ENCODE data around the gene HVCN1. TPM values are rescaled to one million over a fixed set of nuclear protein-coding genes. Genes with fewer than 3 reads are reported as not detected.

Gene HVCN1
- total and polyA plus RNA-seq, 10 donors: 46.9 to 114 (median 69.0) TPM

DNA sequence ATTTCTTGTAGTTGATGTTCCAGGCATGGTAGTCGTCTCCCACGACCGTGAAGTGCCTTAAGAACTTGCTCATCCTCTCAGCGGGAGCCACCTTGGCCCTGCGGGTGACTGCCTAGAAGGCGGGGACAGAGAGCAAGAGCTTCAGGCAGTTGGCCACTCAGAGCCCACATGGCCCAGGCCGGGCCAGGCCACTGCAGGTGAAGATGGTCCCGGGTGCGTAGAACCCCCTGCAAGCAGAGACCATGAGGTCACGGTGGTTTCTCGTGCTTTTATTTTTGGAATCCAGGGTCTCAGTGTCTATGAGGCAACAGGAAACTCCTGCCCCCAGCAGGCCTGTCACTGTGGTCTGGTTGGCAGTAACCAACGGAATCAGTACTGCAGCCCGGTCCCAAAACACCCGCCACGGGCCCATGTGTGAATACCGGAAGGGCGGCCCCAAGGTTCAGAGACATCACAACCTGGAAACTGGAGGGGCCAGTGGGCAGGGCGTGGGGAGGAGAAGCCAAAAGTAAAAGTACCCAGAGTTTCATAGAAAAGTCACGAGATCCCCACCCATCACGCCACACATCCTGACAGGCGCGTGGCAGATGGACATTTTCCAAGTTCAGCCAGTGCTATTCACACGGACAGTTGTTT is 27.5 kb downstream of the HVCN1 start:
- 23 to 41% (median 34%) methylated on average over 21 to 23 of the region's 23 CpGs for WGBS, 5 donors
- intact Hi-C loops (cut with DNase I; ENCODE audit: low total_unique reads): no loop called here

DNA sequence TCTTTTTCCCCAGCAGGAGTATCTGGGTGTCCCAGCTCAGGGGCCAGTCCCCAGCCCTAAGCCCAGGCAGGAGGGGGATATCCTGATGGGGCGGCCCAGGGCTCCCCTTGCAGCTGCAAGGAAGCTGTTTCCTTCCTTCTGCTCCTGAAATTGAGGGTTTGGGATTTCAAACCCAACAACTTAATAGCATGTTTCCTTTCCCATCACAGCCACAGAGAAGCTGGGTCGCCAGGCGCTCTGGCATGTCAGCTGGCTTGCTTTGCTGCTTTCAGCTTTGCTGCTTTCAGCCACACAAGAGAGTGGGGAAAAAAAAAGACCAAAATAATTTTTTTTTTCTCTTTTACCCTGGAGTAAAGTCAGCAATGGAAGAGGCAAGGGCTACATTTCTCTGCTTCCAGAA is 30.0 kb downstream of the HVCN1 start:
- DNase-seq: no peak
- Histone ChIP-seq H3K36me3 (peaks cover 0 to 78% (median 16%) of the 10 kb centered on the region in 6 donors), H3K9me3 (peaks cover 0 to 3% (median 0%) of the 10 kb centered on the region in 8 donors), H3K27ac (peak overlapping the region in 2 of 8 donors; percentile 8 to 87), H3K4me1 (peaks cover 0 to 93% (median 21%) of the 10 kb centered on the region in 6 donors), H3K4me3 (no peak overlapping the region), H3K27me3 (replicated peaks in 1 of 7) (no peaks in the 10 kb centered on the region)
- TF ChIP-seq, protein P1, sequence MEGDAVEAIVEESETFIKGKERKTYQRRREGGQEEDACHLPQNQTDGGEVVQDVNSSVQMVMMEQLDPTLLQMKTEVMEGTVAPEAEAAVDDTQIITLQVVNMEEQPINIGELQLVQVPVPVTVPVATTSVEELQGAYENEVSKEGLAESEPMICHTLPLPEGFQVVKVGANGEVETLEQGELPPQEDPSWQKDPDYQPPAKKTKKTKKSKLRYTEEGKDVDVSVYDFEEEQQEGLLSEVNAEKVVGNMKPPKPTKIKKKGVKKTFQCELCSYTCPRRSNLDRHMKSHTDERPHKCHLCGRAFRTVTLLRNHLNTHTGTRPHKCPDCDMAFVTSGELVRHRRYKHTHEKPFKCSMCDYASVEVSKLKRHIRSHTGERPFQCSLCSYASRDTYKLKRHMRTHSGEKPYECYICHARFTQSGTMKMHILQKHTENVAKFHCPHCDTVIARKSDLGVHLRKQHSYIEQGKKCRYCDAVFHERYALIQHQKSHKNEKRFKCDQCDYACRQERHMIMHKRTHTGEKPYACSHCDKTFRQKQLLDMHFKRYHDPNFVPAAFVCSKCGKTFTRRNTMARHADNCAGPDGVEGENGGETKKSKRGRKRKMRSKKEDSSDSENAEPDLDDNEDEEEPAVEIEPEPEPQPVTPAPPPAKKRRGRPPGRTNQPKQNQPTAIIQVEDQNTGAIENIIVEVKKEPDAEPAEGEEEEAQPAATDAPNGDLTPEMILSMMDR (IDR thresholded peaks at IDR 0.05 in 8 of 11, conservative IDR thresholded peaks at IDR 0.05 in 3 of 11): no peak
- TF ChIP-seq POLR2AphosphoS5 (IDR thresholded peaks at IDR 0.05) (no peak), POLR2A (IDR thresholded peaks at IDR 0.05) (no peak)
- WGBS, 5 donors: 54 to 66% (median 63%) methylated on average over 3 of the region's 3 CpGs
- intact Hi-C loops (cut with DNase I; ENCODE audit: low total_unique reads): no loop called here

More for the DNA sequence above, 27.5 kb downstream of the HVCN1 start:
- no peaks in the 10 kb centered on the region for H3K27me3 ChIP-seq (replicated peaks in 1 of 7)
- peak; percentile 87 for DNase-seq
- peaks cover 3 to 29% (median 23%) of the 10 kb centered on the region in 8 donors for H3K9me3 ChIP-seq
- H3K36me3 ChIP-seq: peaks cover 0 to 78% (median 13%) of the 10 kb centered on the region in 6 donors
- H3K4me3 ChIP-seq: peak overlapping the region in 2 of 8 donors; percentile 23 to 50
- H3K27ac ChIP-seq: peak overlapping the region; percentile 23 to 87 (median 63)
- TF ChIP-seq POLR2AphosphoS5 (IDR thresholded peaks at IDR 0.05) (peak; percentile 68 to 76 (median 69)), POLR2A (IDR thresholded peaks at IDR 0.05) (no peak)
- TF ChIP-seq, protein P1 (IDR thresholded peaks at IDR 0.05 in 8 of 11, conservative IDR thresholded peaks at IDR 0.05 in 3 of 11): peak in 1 of 11 experiments; percentile 11
- H3K4me1 ChIP-seq: peaks cover 0 to 79% (median 21%) of the 10 kb centered on the region in 6 donors

DNA sequence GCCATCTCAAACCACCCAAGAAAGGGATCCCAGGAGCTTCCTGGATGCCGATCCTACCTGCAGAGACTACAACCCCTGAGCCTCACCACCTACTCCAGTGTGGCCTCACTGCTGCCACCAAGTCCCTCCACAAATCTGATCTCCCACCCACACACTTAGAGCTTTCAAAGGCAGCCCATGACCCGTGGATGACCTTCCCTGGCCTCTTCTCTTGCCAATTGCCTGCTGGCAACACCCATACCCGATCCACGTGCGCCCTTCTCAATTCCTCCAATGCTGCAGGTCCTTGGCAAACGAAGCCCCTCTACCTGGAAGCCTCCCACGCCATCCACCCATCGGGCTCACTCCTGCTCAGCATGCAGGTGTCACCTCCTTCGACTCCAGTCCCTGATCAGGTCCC is 30.7 kb downstream of the HVCN1 start:
- Histone ChIP-seq H3K36me3 (peaks cover 0 to 81% (median 19%) of the 10 kb centered on the region in 6 donors), H3K27ac (peak overlapping the region in 1 of 8 donors; percentile 87), H3K27me3 (replicated peaks in 1 of 7) (no peaks in the 10 kb centered on the region), H3K9me3 (no peaks in the 10 kb centered on the region), H3K4me3 (no peak overlapping the region), H3K4me1 (peaks cover 0 to 91% (median 21%) of the 10 kb centered on the region in 6 donors)
- WGBS, 5 donors: 76 to 84% (median 80%) methylated on average over 9 of the region's 9 CpGs
- TF ChIP-seq, protein P1 (IDR thresholded peaks at IDR 0.05 in 8 of 11, conservative IDR thresholded peaks at IDR 0.05 in 3 of 11): no peak
- TF ChIP-seq POLR2A (IDR thresholded peaks at IDR 0.05) (no peak), POLR2AphosphoS5 (IDR thresholded peaks at IDR 0.05) (no peak)
- no peak for DNase-seq
- intact Hi-C loops (cut with DNase I; ENCODE audit: low total_unique reads): no loop called here

DNA sequence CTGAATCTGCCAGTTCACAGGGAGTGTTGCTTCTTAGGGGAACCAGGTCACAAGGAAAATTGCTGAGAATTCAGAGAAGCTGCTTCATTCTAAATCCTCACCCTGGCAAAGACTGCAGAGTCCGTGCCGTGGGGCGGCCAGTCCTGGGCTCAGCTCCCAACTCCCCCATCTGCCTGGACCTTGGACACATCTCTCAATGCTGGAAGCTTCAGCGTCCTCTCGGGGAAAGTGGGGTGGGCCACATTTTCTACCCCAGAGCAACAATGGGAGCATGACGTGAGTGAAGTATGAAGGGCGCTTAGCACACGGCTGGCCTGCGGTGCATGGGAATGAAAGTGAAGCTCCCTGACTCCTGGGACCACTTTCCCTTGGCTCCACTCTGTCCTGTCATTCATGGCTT is 31.2 kb downstream of the HVCN1 start:
- H3K4me1 ChIP-seq: peaks cover 0 to 91% (median 21%) of the 10 kb centered on the region in 6 donors
- peak overlapping the region in 1 of 8 donors; percentile 87 for H3K27ac ChIP-seq
- TF ChIP-seq POLR2AphosphoS5 (IDR thresholded peaks at IDR 0.05) (no peak), POLR2A (IDR thresholded peaks at IDR 0.05) (no peak)
- TF ChIP-seq, protein P1 (IDR thresholded peaks at IDR 0.05 in 8 of 11, conservative IDR thresholded peaks at IDR 0.05 in 3 of 11): no peak
- H3K4me3 ChIP-seq: no peak overlapping the region
- peaks cover 0 to 86% (median 19%) of the 10 kb centered on the region in 6 donors for H3K36me3 ChIP-seq
- no peaks in the 10 kb centered on the region for H3K9me3 ChIP-seq
- intact Hi-C loops (cut with DNase I; ENCODE audit: low total_unique reads): no loop called here
- H3K27me3 ChIP-seq (replicated peaks in 1 of 7): no peaks in the 10 kb centered on the region
- 84 to 97% (median 95%) methylated on average over 9 of the region's 9 CpGs for WGBS, 5 donors
- no peak for DNase-seq
